IMR-90 (cell line): Measurements from ENCODE around the gene MICAL3. TPM values are rescaled to one million over a fixed set of nuclear protein-coding genes. Genes with fewer than 3 reads are reported as not detected.

Experiments used
- ATAC-seq: fragments of 200-7000 bp; cut with Tn5 transposase; 2 replicates; pipeline ENCODE4 v1.9.1; 2020; ENCODE audit warnings: low read depth, mild to moderate bottlenecking, moderate library complexity
- BruUV-seq: library from RNA; stranded (reverse); fragments of 400-500 nt; replicated peaks from 2 replicates; lab custom pipeline; 2021; lab: Mats Ljungman, UMichigan
- CTCF ChIA-PET: fragments of 300-600 bp; formaldehyde crosslinking; extraction: SDS; loops from one replicate; lab custom pipeline; 2021; ENCODE audit warnings: antibody characterized with exemption; lab: Yijun Ruan, JAX
- POLR2A ChIA-PET: fragments of 300-600 bp; sonication (Branson Sonifier 250); formaldehyde crosslinking; loops from one replicate; lab custom pipeline; 2022; ENCODE audit warnings: antibody characterized with exemption; ENCODE audit not compliant: unreplicated experiment; lab: Charles Lee
- DNase-seq: peaks from one replicate; pipeline ENCODE4 v3.0.0; 2013
- H2AFZ ChIP-seq: replicated peaks from 2 replicates; pipeline ENCODE3; 2013; ENCODE audit warnings: low read length, mild to moderate bottlenecking; ENCODE audit not compliant: poor library complexity
- H2AK5ac ChIP-seq: 2 replicates; pipeline ENCODE4 v1.6.1; 2013; ENCODE audit warnings: low read depth, low read length, inconsistent platforms
- H2AK9ac ChIP-seq: replicated peaks from 2 replicates; pipeline ENCODE3; 2013; ENCODE audit warnings: mild to moderate bottlenecking, low read depth, low read length, moderate library complexity; ENCODE audit not compliant: poor library complexity
- H2BK120ac ChIP-seq: 2 replicates; pipeline ENCODE4 v1.6.1; 2013; ENCODE audit warnings: low read depth, low read length, inconsistent platforms
- H2BK15ac ChIP-seq: 3 replicates; pipeline ENCODE4 v1.6.1; 2013; ENCODE audit warnings: low read depth, low read length, inconsistent platforms
- H2BK20ac ChIP-seq: 2 replicates; pipeline ENCODE4 v1.6.1; 2013; ENCODE audit warnings: low read depth, mild to moderate bottlenecking, inconsistent platforms, low read length, moderate library complexity
- H2BK5ac ChIP-seq: 2 replicates; pipeline ENCODE4 v1.6.1; 2013; ENCODE audit warnings: mild to moderate bottlenecking, low read depth, low read length, inconsistent platforms; ENCODE audit not compliant: poor library complexity, severe bottlenecking
- H3K14ac ChIP-seq: replicated peaks from 2 replicates; pipeline ENCODE4 v1.6.1; 2013; ENCODE audit warnings: low read depth, low read length, inconsistent platforms
- H3K18ac ChIP-seq: 2 replicates; pipeline ENCODE4 v1.6.1; 2013; ENCODE audit warnings: low read depth, low read length, control low read depth
- H3K23ac ChIP-seq: 2 replicates; pipeline ENCODE4 v1.6.1; 2013; ENCODE audit warnings: low read depth, low read length, inconsistent platforms
- H3K27ac ChIP-seq: 2 replicates; pipeline ENCODE4 v1.5.1; 2013; ENCODE audit warnings: mild to moderate bottlenecking, control low read depth, low read length; ENCODE audit not compliant: insufficient read depth
- H3K27me3 ChIP-seq: 2 replicates; pipeline ENCODE4 v1.6.1; 2013; ENCODE audit warnings: low read length; ENCODE audit not compliant: control insufficient read depth, insufficient read depth
- H3K36me3 ChIP-seq: 2 replicates; pipeline ENCODE4 v1.6.1; 2013; ENCODE audit warnings: low read length, mixed read lengths; ENCODE audit not compliant: control insufficient read depth, insufficient read depth
- H3K4ac ChIP-seq: 2 replicates; pipeline ENCODE4 v1.6.1; 2013; ENCODE audit warnings: low read depth, low read length, inconsistent platforms
- H3K4me1 ChIP-seq: 2 replicates; pipeline ENCODE4 v1.6.1; 2013; ENCODE audit warnings: low read length, mixed read lengths; ENCODE audit not compliant: control insufficient read depth, insufficient read depth
- H3K4me2 ChIP-seq: 2 replicates; pipeline ENCODE4 v1.6.1; 2013; ENCODE audit warnings: low read depth, mild to moderate bottlenecking, control low read depth, low read length, moderate library complexity
- H3K4me3 ChIP-seq: 2 replicates; pipeline ENCODE4 v1.5.1; 2013; ENCODE audit warnings: low read depth, mild to moderate bottlenecking, control low read depth, low read length, moderate library complexity; ENCODE audit not compliant: insufficient read depth
- H3K56ac ChIP-seq: 2 replicates; pipeline ENCODE4 v1.6.1; 2013; ENCODE audit warnings: low read length, inconsistent platforms; ENCODE audit not compliant: insufficient read depth; ENCODE audit errors: extremely low read depth
- H3K79me1 ChIP-seq, 2 experiments: 2 replicates each; pipeline ENCODE4 v1.6.1; 2013; ENCODE audit warnings: low read length in 2 of 2, inconsistent platforms in 1 of 2, low read depth in 1 of 2
- H3K9ac ChIP-seq: 2 replicates; pipeline ENCODE4 v1.6.1; 2013; ENCODE audit warnings: low read depth, low read length, control low read depth
- H3K9me1 ChIP-seq: 2 replicates; pipeline ENCODE4 v1.6.1; 2013; ENCODE audit warnings: low read length, inconsistent platforms; ENCODE audit not compliant: insufficient read depth
- H3K9me3 ChIP-seq: 2 replicates; pipeline ENCODE4 v1.6.1; 2013; ENCODE audit warnings: low read length; ENCODE audit not compliant: control insufficient read depth, insufficient read depth
- H4K20me1 ChIP-seq: 2 replicates; pipeline ENCODE4 v1.6.1; 2013; ENCODE audit warnings: low read length, inconsistent platforms; ENCODE audit not compliant: insufficient read depth
- H4K5ac ChIP-seq: 2 replicates; pipeline ENCODE4 v1.6.1; 2013; ENCODE audit warnings: mild to moderate bottlenecking, low read depth, low read length, control low read depth
- H4K8ac ChIP-seq, 2 experiments: 2 replicates each; pipeline ENCODE4 v1.6.1; 2013; ENCODE audit warnings: low read depth in 2 of 2, low read length in 2 of 2, control low read depth in 1 of 2, inconsistent platforms in 1 of 2
- H4K91ac ChIP-seq: 2 replicates; pipeline ENCODE4 v1.6.1; 2013; ENCODE audit warnings: low read depth, low read length, inconsistent platforms; ENCODE audit not compliant: insufficient read depth
- CHD1 ChIP-seq: IDR thresholded peaks from 2 replicates; pipeline ENCODE4 v1.6.1; 2012; ENCODE audit warnings: low read depth, low read length, improper control_type of control experiment
- CTCF ChIP-seq: conservative IDR thresholded peaks from 2 replicates; pipeline ENCODE4 v1.5.1; 2012; ENCODE audit warnings: mild to moderate bottlenecking, low read depth, low read length, improper control_type of control experiment
- FOS ChIP-seq: fragments of 150-350 bp; IDR thresholded peaks from 2 replicates; pipeline ENCODE4 v1.6.1; 2016; ENCODE audit warnings: low read depth, low read length
- MAFK ChIP-seq: IDR thresholded peaks from 2 replicates; pipeline ENCODE4 v1.6.1; 2012; ENCODE audit warnings: low read depth, low read length, improper control_type of control experiment
- MXI1 ChIP-seq: IDR thresholded peaks from 2 replicates; pipeline ENCODE4 v1.6.1; 2012; ENCODE audit warnings: low read depth, mild to moderate bottlenecking, low read length, moderate library complexity, borderline replicate concordance
- POLR2A ChIP-seq: IDR thresholded peaks from 2 replicates; pipeline ENCODE4 v1.6.1; 2012; ENCODE audit warnings: mild to moderate bottlenecking, low read depth, low read length
- RAD21 ChIP-seq: IDR thresholded peaks from 2 replicates; pipeline ENCODE4 v1.6.1; 2012; ENCODE audit warnings: low read length, improper control_type of control experiment
- RFX5 ChIP-seq: IDR thresholded peaks from 2 replicates; pipeline ENCODE4 v1.8.0; 2012; ENCODE audit warnings: low read depth, mild to moderate bottlenecking, low read length, moderate library complexity
- WGBS, 2 experiments: methylation state at CpG; one replicate each; pipeline versions ENCODE4 v1.1.5 to v1.1.7; 2013; ENCODE audit warnings: missing lambda C conversion rate in 2 of 2; ENCODE audit not compliant: insufficient read length in 1 of 2; ENCODE audit errors: extremely low coverage in 2 of 2; 5-methylcytosine and 5-hydroxymethylcytosine counted together
- dilution Hi-C: fragments of 300-500 bp; cut with HindIII; formaldehyde crosslinking; loops from one replicate; pipeline ENCODE4 v1.14.3; 2018; ENCODE audit warnings: low sequenced_read_pairs; ENCODE audit not compliant: unreplicated experiment
- in situ Hi-C: fragments of 300-500 bp; cut with MboI; formaldehyde crosslinking; loops from 3 replicates; pipeline ENCODE4 v1.14.3; 2019; ENCODE audit warnings: low sequenced_read_pairs, inconsistent platforms, mixed read lengths
- intact Hi-C: fragments of 100-400 bp; cut with micrococcal nuclease; formaldehyde crosslinking; loops from 2 replicates; pipeline ENCODE4 v1.10.0; 2022
- polyA plus RNA-seq, 3 experiments: library from polyadenylated mRNA; depleted of rRNA; stranded (reverse); fragments of >200 nt; gene quantifications; 2 replicates each; pipeline ENCODE4 v1.2.3, GENCODE V29; 2012; ENCODE audit warnings: low replicate concordance in 1 of 3
- total RNA-seq: library from RNA; depleted of rRNA; stranded (reverse); fragments of >200 nt; gene quantifications from 2 replicates; pipeline ENCODE4 v1.2.3, GENCODE V29; 2012
- TF ChIP-seq, protein P1 (sequence below): fragments of 150-350 bp; IDR thresholded peaks from 2 replicates; pipeline ENCODE4 v1.6.1; 2017; ENCODE audit warnings: mild to moderate bottlenecking, antibody characterized with exemption, low read length, low read depth
- TF ChIP-seq, protein P2 (sequence below): fragments of 150-350 bp; IDR thresholded peaks from 2 replicates; pipeline ENCODE4 v1.6.1; 2016; ENCODE audit warnings: low read depth, mild to moderate bottlenecking, low read length, moderate library complexity, borderline replicate concordance

Gene MICAL3
- total and polyA plus RNA-seq, 2 of the 4 experiments (the other 2 are of a cell fraction) = 17.6 to 26.8 TPM

- ChIA-PET CTCF (interaction anchor here (0.9 kb wide), 1 partner anchor 240 kb away, joined by 3 read pairs; no protein-coding TSS in a partner anchor), POLR2A (no interaction called here)
- Histone ChIP-seq H3K18ac (no peak overlapping the region), H3K27ac (no peak overlapping the region), H4K5ac (no peak overlapping the region), H2AK5ac (no peak overlapping the region; the same call in 1 of the 2 replicates), H2BK15ac (no peak overlapping the region), H4K8ac (no peak overlapping the region), H3K4ac (no peak overlapping the region), H4K91ac (no peak overlapping the region), H3K4me1 (peaks cover 4% of the 10 kb centered on the region), H3K79me1 (no peaks in the 10 kb centered on the region), H3K56ac (no peak overlapping the region), H3K23ac (no peak overlapping the region), H3K4me3 (no peak overlapping the region), H2BK5ac (no peak overlapping the region), H2BK120ac (no peak overlapping the region), H3K14ac (no peak overlapping the region), H3K9ac (no peak overlapping the region), H2BK20ac (no peak overlapping the region), H3K9me1 (peaks cover 6% of the 10 kb centered on the region; the same call in 1 of the 2 replicates), H2AFZ (no peak overlapping the region), H2AK9ac (no peak overlapping the region), H3K27me3 (no peaks in the 10 kb centered on the region), H4K20me1 (no peaks in the 10 kb centered on the region), H3K4me2 (no peak overlapping the region), H3K9me3 (no peaks in the 10 kb centered on the region), H3K36me3 (no peaks in the 10 kb centered on the region)
- no peak for DNase-seq
- no peak for ATAC-seq
- dilution Hi-C loops = no loop called here
- intact Hi-C loops = loop anchor here (10.0 kb wide), 2 partner anchors 515 to 995 kb away; no protein-coding TSS in a partner anchor
- WGBS, 2 experiments = 87% methylated on average over 3 of the region's 4 CpGs; no CpG with 5 or more reads in 1 of the 2 experiments
- in situ Hi-C loops = loop anchor here (5.0 to 25.0 kb wide), 2 partner anchors 238 to 508 kb away; partner anchors contain the start of gene SLC25A18
- BruUV-seq = no TSS peak
- TF ChIP-seq FOS = no peak
- TF ChIP-seq MAFK = no peak
- TF ChIP-seq CTCF = no peak
- TF ChIP-seq MXI1 = no peak
- no peak for TF ChIP-seq CHD1
- no peak for TF ChIP-seq RFX5
- TF ChIP-seq, protein P1, sequence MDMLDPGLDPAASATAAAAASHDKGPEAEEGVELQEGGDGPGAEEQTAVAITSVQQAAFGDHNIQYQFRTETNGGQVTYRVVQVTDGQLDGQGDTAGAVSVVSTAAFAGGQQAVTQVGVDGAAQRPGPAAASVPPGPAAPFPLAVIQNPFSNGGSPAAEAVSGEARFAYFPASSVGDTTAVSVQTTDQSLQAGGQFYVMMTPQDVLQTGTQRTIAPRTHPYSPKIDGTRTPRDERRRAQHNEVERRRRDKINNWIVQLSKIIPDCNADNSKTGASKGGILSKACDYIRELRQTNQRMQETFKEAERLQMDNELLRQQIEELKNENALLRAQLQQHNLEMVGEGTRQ = no peak
- TF ChIP-seq RAD21 = no peak
- TF ChIP-seq POLR2A = no peak
- TF ChIP-seq, protein P2, sequence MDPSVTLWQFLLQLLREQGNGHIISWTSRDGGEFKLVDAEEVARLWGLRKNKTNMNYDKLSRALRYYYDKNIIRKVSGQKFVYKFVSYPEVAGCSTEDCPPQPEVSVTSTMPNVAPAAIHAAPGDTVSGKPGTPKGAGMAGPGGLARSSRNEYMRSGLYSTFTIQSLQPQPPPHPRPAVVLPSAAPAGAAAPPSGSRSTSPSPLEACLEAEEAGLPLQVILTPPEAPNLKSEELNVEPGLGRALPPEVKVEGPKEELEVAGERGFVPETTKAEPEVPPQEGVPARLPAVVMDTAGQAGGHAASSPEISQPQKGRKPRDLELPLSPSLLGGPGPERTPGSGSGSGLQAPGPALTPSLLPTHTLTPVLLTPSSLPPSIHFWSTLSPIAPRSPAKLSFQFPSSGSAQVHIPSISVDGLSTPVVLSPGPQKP = no peak
Measured at GRCh38 chr22:18070041-18070440, 45.7 kb upstream of the MICAL3 start.
